Endometrial microvascular endothelial cells (primary cell): ENCODE measurements around the gene TLDC2. TPM values are rescaled to one million over a fixed set of nuclear protein-coding genes. Genes with fewer than 3 reads are reported as not detected.
"Not testable (repeated sequence)": the region's sequence is repeated elsewhere in the genome, so short reads cannot be mapped to it uniquely, and the experiment has no call there.

Experiments
- in situ Hi-C: cut with HindIII; loops from 2 replicates; pipeline ENCODE4 v1.10.0; 2017; ENCODE audit warnings: low sequenced_read_pairs, low pct_unique_long_range_greater_than_20kb; ENCODE audit errors: inconsistent ontology term
- total RNA-seq: library from RNA; depleted of rRNA; stranded (reverse); fragments of >200 nt; gene quantifications from one replicate; pipeline ENCODE4 v1.2.3, GENCODE V29; 2015; ENCODE audit errors: inconsistent ontology term

Gene TLDC2
- total RNA-seq, 1 donor from 2014 or later, result not detected

- in situ Hi-C loops, result no loop called here
Observed at GRCh38 chr20:36886859-36887751, 11.2 kb downstream of the TLDC2 start.

GRCh38 chr20:36887752-36888090, 11.8 kb downstream of the TLDC2 start:
- in situ Hi-C loops, result no loop called here

- in situ Hi-C loops, result no loop called here
Observed at GRCh38 chr20:36888880-36889516, 13.1 kb downstream of the TLDC2 start.

GRCh38 chr20:36890586-36890985, 14.6 kb downstream of the TLDC2 start:
- in situ Hi-C loops, result no loop called here

GRCh38 chr20:36891211-36891610, 15.3 kb downstream of the TLDC2 start:
- in situ Hi-C loops, result no loop called here

- in situ Hi-C loops, result no loop called here
Observed at GRCh38 chr20:36893801-36894200, 17.9 kb downstream of the TLDC2 start.

- in situ Hi-C loops, result no loop called here
Observed at GRCh38 chr20:36895036-36895435, 19.1 kb downstream of the TLDC2 start.

GRCh38 chr20:36904690-36905089, 28.8 kb downstream of the TLDC2 start:
- in situ Hi-C loops, result no loop called here

- in situ Hi-C loops, result not testable (repeated sequence)
Observed at GRCh38 chr20:36905566-36905965, 29.6 kb downstream of the TLDC2 start.

GRCh38 chr20:36906086-36906485, 30.1 kb downstream of the TLDC2 start:
- in situ Hi-C loops, result not testable (repeated sequence)

GRCh38 chr20:36908603-36909002, 32.7 kb downstream of the TLDC2 start:
- in situ Hi-C loops, result no loop called here

GRCh38 chr20:36916199-36916598, 40.3 kb downstream of the TLDC2 start:
- in situ Hi-C loops, result no loop called here

- in situ Hi-C loops, result no loop called here
Observed at GRCh38 chr20:36917240-36917639, 41.3 kb downstream of the TLDC2 start.

- in situ Hi-C loops, result no loop called here
Observed at GRCh38 chr20:36917943-36918342, 42.0 kb downstream of the TLDC2 start.

GRCh38 chr20:36919715-36920333, 43.9 kb downstream of the TLDC2 start:
- in situ Hi-C loops, result no loop called here

GRCh38 chr20:36920334-36920730, 44.4 kb downstream of the TLDC2 start:
- in situ Hi-C loops, result no loop called here

- in situ Hi-C loops, result no loop called here
Observed at GRCh38 chr20:36924167-36925045, 48.5 kb downstream of the TLDC2 start.

GRCh38 chr20:36925234-36925633, 49.3 kb downstream of the TLDC2 start:
- in situ Hi-C loops, result no loop called here

- in situ Hi-C loops, result no loop called here
Observed at GRCh38 chr20:36926653-36927200, 50.8 kb downstream of the TLDC2 start.
